Fibroblast of lung (primary cell): Measurements from ENCODE around the gene ING4.

ENCODE experiments used
- CTCF ChIP-seq, 2 donors: IDR thresholded peaks in 1 of 2; conservative IDR thresholded peaks in 1 of 2; 1 replicate in 1 of 2; 2 replicates in 1 of 2; pipeline ENCODE4 v1.5.1; 2011 to 2012; ENCODE audit warnings: low read length in 2 of 2, control low read depth in 1 of 2, inconsistent platforms in 1 of 2, low read depth in 1 of 2, mild to moderate bottlenecking in 1 of 2
- EZH2 ChIP-seq: IDR thresholded peaks from 2 replicates; pipeline ENCODE4 v1.5.1; 2012; ENCODE audit warnings: low read length, control low read depth, mild to moderate bottlenecking; ENCODE audit errors: missing control alignments

- TF ChIP-seq CTCF (conservative IDR thresholded peaks at IDR 0.05 in 1 of 2, IDR thresholded peaks at IDR 0.05 in 1 of 2; ENCODE audit: low read depth in 1 of 2, low read length in 2 of 2), result no peak
- TF ChIP-seq EZH2, result no peak
Observed at GRCh38 chr12:6664902-6665301, 2.0 kb upstream of the ING4 start.
